GM12891 (cell line): ENCODE data around the gene FMO4.

Experiments used
- POLR2A ChIP-seq: IDR thresholded peaks from 2 replicates; pipeline ENCODE4 v1.6.1; 2011; ENCODE audit warnings: low read depth, low read length, control low read depth
- POLR2AphosphoS5 ChIP-seq: IDR thresholded peaks from 2 replicates; pipeline ENCODE4 v1.6.1; 2011; ENCODE audit warnings: low read depth, low read length, control low read depth
- SPI1 ChIP-seq: IDR thresholded peaks from 2 replicates; pipeline ENCODE4 v1.6.1; 2011; ENCODE audit warnings: low read depth, low read length, control low read depth

DNA sequence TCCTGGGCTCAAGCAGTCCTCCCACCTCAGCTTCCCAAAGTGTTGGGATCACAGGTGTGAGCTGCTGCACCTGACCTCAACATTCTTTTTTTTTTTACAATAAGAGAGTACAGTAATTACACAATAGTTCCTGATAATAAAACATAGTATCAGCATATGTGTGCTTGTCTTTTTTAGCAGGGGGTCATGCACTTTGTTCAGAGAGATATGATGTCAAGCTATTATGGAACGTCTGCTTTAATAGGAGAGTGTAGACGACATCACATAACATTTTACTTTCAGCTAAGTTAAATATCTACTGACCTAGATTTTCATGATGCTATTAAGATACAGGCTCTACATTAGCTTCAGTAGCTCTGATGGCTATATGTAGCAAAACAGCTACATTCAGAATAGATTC, 70.5 kb downstream of the FMO4 start:
- TF ChIP-seq POLR2AphosphoS5 (no peak), POLR2A (no peak), SPI1 (no peak)
